Transverse colon (tissue), 4 donors: ENCODE results near the gene TRAK1.

Experiments
- POLR2AphosphoS5 ChIP-seq, 3 donors: sonication (generic); formaldehyde crosslinking; IDR thresholded peaks; one replicate each; pipeline ENCODE4 v1.6.1; 2016; ENCODE audit warnings: antibody characterized with exemption in 3 of 3
- TF ChIP-seq, protein P1 (sequence below), 5 experiments: fragments of 200-600 bp in 3 of 5; fragments of 450-650 bp in 2 of 5; sonication (generic) in 3 of 5; IDR thresholded peaks; 1 replicate in 2 of 5; 2 replicates in 3 of 5; pipeline ENCODE4 v1.5.1; 2016 to 2017; ENCODE audit warnings: antibody characterized with exemption in 5 of 5, inconsistent platforms in 3 of 5, mild to moderate bottlenecking in 2 of 5, moderate library complexity in 1 of 5

DNA sequence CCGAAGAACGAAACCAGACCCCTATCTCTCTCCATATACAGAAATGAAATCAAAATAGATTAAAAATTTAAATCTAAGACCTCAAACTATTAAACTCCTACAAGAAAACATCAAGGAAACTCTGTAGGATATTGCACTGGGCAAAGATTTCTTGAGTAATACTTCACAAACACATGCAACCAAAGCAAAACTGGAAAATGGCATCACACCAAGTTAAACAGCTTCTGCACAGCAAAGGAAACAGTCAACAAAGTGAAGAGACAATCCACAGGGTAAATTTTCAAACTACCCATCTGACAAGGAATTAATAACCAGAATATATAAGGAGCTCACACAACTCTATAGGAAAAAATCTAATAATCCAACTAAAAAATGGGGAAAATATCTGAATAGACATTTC is 145.5 kb downstream of the TRAK1 start:
- TF ChIP-seq, protein P1, sequence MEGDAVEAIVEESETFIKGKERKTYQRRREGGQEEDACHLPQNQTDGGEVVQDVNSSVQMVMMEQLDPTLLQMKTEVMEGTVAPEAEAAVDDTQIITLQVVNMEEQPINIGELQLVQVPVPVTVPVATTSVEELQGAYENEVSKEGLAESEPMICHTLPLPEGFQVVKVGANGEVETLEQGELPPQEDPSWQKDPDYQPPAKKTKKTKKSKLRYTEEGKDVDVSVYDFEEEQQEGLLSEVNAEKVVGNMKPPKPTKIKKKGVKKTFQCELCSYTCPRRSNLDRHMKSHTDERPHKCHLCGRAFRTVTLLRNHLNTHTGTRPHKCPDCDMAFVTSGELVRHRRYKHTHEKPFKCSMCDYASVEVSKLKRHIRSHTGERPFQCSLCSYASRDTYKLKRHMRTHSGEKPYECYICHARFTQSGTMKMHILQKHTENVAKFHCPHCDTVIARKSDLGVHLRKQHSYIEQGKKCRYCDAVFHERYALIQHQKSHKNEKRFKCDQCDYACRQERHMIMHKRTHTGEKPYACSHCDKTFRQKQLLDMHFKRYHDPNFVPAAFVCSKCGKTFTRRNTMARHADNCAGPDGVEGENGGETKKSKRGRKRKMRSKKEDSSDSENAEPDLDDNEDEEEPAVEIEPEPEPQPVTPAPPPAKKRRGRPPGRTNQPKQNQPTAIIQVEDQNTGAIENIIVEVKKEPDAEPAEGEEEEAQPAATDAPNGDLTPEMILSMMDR (IDR thresholded peaks at IDR 0.05), result no peak
- no peak for TF ChIP-seq POLR2AphosphoS5 (IDR thresholded peaks at IDR 0.05)
